NAMALWA (cell line): ENCODE results near the gene PCNX1.
"Not testable (repeated sequence)": the region's sequence is repeated elsewhere in the genome, so short reads cannot be mapped to it uniquely, and the experiment has no call there.

Experiments
- DNase-seq: peaks from one replicate; pipeline ENCODE4 v3.0.0-alpha.2; 2015; ENCODE audit warnings: low spot score

Gene PCNX1

GRCh38 chr14:70907176-70907995 lies at the start of gene PCNX1:
Gene PCNX1, plus strand, starts transcription at chr14:70907459. Its CDS starts 392 bp downstream, at chr14:70907851.
- peak; percentile 76 for DNase-seq

GRCh38 chr14:70857496-70857890 lies 49.8 kb upstream of the PCNX1 start:
- DNase-seq, result no peak

DNA sequence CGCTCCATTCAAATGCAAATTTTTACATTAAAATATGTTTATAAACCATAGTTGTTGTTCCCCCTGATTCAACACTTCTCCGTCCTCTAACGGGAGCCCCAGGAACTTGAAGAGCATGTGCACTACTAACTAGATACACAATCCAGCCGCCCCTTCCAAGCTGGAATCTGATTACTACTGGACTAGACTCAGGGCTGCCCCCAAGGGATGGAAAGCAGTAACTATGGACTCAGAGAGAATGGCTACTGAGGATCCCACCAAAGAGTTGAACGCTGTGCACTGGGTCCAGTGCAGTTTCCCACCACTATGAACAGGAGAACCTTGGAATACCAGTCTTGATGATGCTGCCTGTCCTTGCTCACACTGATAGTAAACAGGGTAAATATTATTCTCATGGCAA lies 48.6 kb upstream of the PCNX1 start:
- no peak for DNase-seq

- not testable (repeated sequence) for DNase-seq
Measured at GRCh38 chr14:70866992-70867391, 40.3 kb upstream of the PCNX1 start.

DNA sequence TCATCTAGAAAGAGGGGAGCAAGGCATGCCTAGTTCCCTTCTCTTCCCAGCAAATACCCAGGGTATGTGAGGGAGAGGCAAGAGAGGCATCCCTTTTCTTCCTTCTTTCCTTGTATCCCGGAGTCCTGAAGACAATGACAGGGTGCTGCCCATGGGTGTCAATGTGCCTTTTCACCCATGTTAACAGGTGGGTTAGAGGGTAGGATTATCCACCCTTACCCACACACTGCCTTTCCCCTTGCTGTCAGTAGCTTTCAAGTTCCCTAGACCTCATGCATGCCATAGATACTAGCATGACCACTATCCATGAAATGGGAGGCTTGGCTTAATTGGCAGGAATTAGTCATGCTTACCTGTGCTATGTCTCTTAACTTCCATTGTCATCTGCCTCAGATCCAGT lies 36.3 kb upstream of the PCNX1 start:
- DNase-seq, result no peak

DNA sequence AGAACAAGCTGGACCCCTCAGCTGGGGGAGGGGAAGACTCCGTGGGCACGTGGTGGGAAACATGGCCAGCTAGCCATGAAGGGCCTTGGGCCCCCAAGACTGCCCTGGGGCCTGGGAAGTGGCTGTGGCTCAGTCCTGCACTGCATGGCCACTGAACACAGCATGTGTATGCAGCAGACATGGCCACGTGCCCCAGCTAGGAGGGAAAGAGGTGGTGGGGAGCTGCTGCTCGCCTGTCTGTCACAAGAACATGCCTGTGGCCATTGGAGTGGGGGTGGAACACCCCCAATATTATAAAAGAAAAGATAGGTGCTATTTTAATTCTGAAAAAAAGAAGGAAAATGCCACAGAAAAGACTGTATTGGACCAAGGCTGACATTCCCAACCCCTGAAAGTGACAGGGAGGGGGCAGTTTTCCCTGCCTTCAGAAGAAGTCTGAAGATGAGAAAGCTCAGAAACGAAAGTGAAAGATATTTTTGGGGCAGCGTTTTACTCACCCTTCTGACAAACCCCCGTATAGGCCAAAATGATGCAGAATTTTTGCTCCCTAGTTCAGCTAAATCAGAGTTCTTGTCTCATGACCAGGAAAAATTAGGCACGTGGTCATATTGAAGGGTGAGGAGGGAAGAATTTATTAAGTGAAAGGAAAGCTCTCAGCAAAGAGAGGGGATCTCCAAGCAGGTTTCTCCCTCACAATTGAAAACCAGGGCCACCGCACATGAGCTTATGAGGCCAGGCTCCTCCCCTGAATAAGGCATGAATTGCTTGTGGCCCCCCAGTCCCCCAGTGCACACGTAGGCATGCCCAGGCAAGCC lies 35.2 kb upstream of the PCNX1 start:
- peak; percentile 1 for DNase-seq

GRCh38 chr14:70872678-70873020 lies 34.6 kb upstream of the PCNX1 start:
- no peak for DNase-seq

DNA sequence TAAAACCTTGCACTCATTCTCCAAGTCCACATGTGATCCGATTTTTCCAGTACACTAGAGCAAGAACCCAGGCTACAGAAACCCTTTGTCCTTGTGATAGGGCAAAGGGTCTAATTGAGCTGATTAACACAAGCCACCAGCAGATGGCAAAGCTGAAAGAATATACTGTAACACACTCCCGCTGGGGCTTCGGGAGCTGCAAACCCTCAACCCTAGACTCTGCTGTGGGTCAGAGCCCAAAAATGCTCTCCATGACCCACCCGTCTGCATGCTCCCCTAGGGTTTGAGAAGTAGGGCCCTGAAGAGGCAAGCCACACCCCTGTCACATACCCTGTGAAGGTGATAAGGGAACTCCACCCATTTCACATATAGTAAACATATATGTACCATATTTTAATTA lies 33.6 kb upstream of the PCNX1 start:
- peak; percentile 1 for DNase-seq

DNA sequence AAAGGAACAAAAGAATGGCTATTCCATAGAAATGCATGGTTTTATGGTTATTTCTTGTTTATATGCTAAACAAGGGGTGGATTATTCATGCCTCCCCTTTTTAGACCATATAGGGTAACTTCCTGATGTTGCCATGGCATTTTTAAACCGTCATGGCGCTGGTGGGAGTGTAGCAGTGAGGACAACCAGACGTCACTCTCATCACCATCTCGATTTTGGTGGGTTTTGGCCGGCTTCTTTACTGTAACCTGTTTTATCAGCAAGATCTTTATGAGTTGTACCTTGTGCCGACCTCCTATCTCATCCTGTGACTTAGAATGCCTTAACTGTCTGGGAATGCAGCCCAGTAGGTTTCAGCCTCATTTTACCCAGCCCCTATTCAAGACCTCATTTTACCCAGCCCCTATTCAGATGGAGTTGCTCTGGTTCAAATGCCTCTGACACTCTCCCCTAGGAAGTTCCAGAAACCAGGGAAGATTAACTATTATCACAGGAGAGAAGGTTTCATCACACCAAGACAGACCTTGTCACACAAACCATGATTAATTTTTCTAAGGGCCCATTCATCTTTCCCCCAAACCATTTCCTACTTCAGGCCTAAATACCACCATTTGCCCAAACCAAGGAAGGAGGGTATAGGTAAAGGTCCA lies 31.3 kb upstream of the PCNX1 start:
- not testable (repeated sequence) for DNase-seq

DNA sequence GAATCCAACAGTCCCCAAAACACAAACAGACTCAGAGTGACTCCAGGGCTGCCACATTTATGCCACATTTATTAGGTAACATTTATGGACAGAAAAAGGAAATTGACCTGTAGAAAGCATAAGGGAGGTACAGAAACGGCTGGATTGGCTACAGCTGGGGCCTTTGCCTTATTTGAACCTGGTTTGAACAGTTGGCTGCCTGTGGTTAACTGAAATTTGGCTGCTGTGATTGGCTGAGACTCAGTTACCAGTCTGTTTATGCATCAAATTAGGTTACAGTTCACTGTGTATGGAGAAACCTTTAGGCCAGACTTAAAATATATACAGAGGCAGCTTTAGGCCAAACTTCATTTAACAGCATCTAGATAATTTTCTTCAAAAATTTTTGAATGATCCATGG lies 27.8 kb upstream of the PCNX1 start:
- no peak for DNase-seq

GRCh38 chr14:70880888-70881287 lies 26.4 kb upstream of the PCNX1 start:
- DNase-seq, result not testable (repeated sequence)

DNA sequence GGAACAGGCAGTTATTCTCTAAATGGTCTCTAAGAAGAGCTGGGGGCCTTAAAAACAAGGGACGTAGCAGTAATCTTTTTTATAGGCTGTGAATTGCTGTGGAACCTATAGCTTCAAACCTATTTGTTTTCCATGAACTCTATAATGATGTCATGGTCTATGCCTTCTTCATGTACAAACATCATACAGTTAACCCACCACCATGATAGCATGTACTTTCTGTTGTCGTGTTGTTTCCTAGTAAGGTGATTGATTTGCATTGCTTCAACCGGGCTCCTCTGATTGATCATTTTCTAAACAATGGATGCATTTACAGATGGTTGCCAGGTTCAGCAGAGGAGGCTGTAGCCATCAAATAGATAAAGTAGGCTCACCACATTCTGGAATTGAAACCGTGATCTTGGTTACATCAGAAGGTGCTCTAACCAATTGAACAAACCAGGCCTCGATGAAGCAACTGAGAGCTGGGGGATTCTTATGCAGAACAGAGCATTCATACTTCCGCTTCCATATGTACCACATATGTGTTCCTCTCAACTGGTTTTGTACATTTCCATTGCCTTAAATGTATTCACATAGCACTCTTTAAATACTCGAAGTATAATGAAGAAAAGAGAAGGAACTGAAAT lies 25.6 kb upstream of the PCNX1 start:
- DNase-seq, result no peak

- no peak for DNase-seq
Measured at GRCh38 chr14:70882776-70883492, 24.3 kb upstream of the PCNX1 start.

- no peak for DNase-seq
Measured at GRCh38 chr14:70884595-70885342, 22.5 kb upstream of the PCNX1 start.

GRCh38 chr14:70885343-70886022 lies 21.8 kb upstream of the PCNX1 start:
- DNase-seq, result no peak

- DNase-seq, result no peak
Measured at GRCh38 chr14:70886421-70887206, 20.6 kb upstream of the PCNX1 start.

DNA sequence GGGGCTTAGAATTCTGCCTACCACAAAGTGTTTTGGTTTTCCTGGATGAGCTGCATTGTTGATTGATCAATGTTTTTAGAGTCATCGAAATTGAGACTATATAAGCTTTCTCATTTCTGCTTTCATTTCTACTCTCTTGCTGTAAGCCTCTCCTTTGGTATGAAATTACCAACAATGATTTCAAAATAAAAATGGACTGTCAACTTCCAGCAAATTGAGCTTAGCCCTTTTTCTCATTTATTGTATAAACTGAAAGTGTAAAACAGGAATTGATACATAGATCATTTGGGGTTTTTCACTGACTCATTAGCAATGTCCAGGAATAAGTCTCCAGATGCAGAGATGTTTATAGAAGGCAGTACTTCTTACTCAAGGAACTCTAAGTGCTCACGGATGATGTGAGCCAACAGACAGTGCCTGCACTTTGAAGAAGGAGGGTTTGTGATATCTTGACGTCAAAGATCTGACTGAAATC lies 20.0 kb upstream of the PCNX1 start:
- DNase-seq, result no peak

- no peak for DNase-seq
Measured at GRCh38 chr14:70887737-70888499, 19.3 kb upstream of the PCNX1 start.
